GM19324 (cell line): ENCODE data around the gene MAP4.

Source experiments
- ATAC-seq: cut with Tn5 transposase; IDR thresholded peaks from one replicate; pipeline ENCODE4 v1.9.1; 2021; ENCODE audit warnings: mild to moderate bottlenecking, moderate library complexity; ENCODE audit not compliant: unreplicated experiment, low FRiP score

MAP4 gene

DNA sequence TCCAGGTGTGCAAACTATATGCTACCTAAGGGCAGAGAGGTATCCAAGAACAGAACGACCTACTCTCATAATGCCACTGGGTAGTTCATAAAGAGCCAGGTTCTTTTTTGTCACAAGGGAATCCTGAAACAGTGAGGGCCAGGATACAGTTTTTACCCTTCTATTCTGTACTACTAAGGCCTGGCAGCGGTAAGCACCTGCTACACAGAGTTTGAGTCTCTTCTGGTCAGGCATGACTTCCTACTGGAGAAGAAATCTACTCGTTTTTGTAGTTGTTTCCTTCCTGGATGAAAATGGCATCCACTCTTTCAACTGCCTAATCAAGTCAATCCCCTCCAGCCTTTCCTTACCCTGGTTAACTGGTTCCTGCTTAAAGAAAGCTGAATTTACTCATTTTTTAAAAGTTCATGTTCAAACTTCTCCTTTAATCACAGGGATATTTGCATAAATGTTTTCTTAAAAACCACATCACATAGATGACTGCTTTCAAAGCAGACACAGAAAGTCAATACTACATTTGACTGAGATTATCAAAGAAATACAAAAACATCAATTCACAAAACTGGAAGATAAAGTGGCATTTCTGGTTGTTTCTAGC, 40.0 kb downstream of the MAP4 start:
- no peak for ATAC-seq

DNA sequence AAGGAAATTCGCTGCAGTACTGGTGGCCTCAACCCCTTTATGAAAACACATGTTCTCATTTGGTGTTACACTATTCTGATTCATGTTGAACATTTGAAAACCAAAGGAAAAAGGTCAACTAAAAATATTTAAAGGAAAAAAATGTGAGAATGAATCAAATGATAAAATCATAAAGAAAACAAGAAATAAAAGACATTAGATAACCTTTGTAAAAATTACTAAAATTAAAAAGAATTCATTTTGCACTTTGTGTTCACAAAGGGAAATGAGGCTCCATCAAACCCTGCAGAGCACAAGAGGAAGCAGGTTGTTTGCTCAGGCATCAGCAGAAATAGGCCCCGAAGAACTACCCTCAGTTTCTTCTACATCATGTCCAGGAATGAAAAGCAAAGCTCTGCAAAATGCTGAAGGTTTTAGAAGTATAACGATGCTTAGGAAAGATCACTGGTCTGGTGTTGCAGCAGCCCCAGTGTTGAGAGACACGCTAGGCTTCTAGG, 41.2 kb downstream of the MAP4 start:
- ATAC-seq, result no peak

DNA sequence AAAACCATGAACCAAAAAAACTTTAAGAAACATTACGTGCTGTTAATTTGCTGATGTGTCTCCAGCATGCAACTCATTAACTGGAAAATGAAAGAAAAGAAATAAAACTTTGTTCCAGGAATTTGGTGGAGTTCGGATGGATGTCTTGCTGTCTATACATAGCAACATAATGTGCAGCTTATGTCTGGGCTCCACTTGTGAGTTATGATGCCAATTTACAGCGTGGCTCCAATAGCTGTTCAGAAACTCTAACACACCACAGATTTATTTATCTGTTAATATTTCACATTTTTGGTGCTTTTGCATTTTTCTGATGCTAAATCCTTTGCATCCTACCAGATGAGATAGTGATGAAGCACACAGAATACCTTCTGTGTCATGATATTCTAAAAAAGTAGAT, 45.1 kb downstream of the MAP4 start:
- ATAC-seq, result no peak

DNA sequence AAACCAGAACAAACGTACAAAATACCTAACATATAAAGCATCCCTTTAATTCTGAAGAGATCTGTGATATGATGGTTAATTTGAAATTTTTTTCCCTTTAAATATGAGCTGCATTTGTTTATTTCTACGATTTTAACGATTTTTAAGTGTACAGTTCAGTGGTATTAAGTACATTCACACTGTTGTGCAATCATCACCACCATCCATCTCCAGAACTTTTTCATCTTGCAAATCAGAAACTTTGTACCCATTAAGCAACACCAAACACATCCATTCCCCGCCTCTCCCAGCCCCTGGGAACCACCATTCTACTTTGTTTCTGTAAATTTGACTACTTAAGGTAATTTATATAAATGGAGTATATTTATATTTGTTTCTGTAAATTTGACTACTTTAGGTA, 51.5 kb downstream of the MAP4 start:
- no peak for ATAC-seq

- ATAC-seq, result no peak
These were observed 54.2 kb downstream of the MAP4 start for GRCh38 chr3:47961815-47962606.

- no peak for ATAC-seq
These were observed 55.2 kb downstream of the MAP4 start for GRCh38 chr3:47961036-47961435.

GRCh38 chr3:47956521-47956920, 59.7 kb downstream of the MAP4 start:
- ATAC-seq, result no peak

- no peak for ATAC-seq
These were observed 61.6 kb downstream of the MAP4 start for GRCh38 chr3:47954567-47954966.

DNA sequence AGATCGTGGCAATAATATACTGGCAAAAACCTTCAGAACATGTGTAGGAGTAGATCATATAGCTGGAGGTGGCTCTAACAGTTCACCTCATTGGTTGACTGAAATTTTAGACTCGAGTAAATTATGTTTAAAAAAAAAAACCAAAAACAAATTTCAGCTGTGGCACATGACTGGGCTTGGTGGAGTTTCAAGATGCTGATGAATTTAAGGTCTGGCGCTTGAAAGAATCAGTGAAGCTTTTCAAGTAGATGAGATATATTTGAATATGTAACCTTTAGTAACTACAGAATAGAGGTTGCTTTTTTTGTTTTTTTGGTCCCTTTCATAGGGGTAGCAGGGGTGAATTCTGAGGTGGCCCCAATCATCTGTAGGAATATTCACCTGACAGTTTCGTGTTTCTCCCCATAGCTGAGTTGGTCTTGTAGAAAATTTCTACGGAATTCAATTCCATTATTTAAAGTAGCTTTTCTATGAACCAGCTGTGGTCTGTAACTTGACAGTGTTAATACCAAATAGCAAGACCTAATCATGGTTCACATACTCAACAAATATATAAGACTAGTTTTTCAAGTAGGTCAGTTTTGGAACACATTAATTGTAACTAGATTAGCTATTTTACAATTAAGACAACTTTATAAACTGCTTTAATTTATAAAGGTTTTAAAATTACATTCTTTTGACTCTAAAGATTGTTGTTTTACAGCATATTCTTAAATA, 65.6 kb downstream of the MAP4 start:
- no peak for ATAC-seq

DNA sequence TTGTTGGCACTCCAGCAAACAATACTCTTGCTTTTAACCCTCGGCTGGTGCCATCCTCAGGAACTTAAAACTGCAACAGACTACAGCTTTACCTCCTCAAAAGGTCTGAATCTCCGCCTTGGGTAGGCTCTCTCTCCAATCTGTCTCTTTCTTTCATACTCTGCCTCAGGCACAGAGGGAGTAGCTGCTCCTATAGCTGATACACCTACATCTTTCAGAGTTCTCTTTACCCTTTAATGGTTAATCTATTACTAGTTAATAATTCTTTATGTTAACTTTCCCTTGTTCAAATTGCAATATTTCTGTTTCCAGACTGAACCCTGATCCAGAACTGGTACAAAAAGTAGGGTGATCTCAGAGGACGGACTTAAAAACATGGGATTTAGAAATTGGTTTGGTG, 66.2 kb downstream of the MAP4 start:
- no peak for ATAC-seq

GRCh38 chr3:47940232-47940631, 76.0 kb downstream of the MAP4 start:
- ATAC-seq, result no peak

GRCh38 chr3:47932421-47932820, 83.8 kb downstream of the MAP4 start:
- ATAC-seq, result no peak

GRCh38 chr3:47930979-47931378, 85.2 kb downstream of the MAP4 start:
- no peak for ATAC-seq

GRCh38 chr3:47916696-47917095, 99.5 kb downstream of the MAP4 start:
- no peak for ATAC-seq

DNA sequence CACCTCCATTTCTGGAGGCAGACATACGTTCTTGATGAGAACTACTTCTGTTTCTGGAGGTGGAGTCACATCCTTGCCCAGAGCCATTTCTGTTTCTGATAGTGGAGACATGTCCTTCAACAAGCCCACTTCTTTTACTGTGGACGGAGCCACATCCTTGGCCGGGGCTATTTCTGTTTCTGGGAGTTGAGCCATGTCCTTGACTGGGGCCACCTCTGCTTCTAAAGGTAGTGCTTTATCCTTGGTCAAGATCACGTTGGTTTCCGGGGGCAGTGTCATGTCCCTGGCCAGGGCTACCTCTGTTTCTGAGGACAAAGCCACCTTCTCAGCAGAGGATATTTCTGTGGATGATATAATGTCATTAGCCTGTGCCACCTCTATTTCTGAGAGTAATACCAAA, 100.0 kb downstream of the MAP4 start:
- ATAC-seq, result no peak

- ATAC-seq, result no peak
These were observed 104.2 kb downstream of the MAP4 start for GRCh38 chr3:47912006-47912504.

GRCh38 chr3:47910777-47911440, 105.3 kb downstream of the MAP4 start:
- ATAC-seq, result no peak

DNA sequence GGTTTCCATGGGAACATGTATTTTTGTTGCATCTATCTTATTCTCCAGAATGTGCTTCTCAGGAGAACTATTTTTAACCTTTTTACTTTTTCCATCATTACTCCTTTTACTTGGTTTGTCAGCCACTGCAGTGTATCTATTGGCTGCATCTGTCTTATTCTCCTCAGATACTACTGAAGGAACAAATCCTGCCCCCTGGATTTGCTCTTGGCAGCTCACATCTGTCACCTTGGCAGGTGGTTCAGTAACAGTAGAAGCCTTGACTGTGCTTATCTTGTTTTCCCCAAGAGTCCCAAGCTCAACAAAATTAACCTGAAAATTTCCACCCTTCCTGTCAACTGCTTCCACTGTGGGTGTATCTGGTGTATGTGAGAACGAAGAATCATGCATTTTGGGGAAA, 106.0 kb downstream of the MAP4 start:
- no peak for ATAC-seq

DNA sequence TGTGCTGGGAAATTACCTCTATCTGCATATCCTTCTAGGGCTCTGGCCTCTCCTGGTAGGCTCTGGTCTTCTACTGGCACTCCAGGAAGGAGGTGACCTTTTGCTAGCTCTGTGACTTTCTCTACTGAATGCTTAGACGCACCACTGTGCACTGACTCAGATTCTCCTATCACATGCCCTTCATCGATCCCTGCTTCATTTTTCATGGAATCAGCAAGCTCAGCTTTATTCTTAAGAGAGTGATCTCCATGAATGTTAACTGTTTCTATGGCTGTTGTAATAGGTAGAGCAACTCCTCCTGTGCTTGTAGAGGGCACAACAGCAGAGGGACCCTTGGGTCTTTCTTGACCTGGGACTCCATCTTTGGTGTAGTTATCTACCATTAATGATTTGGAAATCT, 106.6 kb downstream of the MAP4 start:
- ATAC-seq, result no peak

DNA sequence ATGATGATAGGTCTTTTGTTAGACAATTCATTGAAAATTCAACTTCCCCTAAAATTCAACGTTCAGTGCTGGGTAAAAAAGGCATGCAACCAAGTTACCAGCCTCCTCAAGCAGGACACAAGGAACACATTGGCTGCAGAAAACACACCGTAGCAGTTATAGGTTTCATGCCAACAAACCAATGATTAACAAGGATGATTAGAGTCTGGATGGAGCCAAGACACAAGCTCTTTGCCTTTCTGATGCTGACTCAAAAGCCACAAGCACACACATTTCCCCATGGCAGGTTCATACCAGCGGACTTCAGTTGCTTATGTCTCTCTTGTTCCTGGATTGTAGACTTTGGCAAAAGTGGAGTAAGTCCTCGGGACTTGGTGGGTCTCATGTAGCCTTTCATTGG, 107.5 kb downstream of the MAP4 start:
- ATAC-seq, result no peak

DNA sequence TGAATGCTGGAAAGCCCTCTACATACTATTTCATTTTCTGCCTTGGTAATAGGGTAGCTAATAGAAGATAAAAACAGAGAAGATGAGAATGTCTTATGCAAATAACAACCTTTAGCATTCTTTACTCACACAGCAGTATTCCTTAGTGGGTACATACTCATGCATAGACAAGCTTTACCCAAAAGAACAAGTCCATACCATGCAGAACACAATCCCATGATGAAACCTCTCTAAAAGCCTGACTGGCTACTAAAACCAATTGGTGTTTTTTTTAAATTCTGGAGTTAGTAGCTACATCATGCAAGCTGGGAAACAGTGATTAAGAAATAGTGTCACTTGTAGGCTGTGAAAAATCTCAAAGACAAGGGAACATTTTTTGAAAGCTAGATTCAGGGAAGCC, 108.4 kb downstream of the MAP4 start:
- no peak for ATAC-seq
